HEK293T (cell line): Measurements from ENCODE around the gene HEBP2.

ENCODE experiments used
- ARNT ChIP-seq: fragments of 450-650 bp; IDR thresholded peaks from 2 replicates; pipeline ENCODE4 v1.6.1; 2017; ENCODE audit warnings: mild to moderate bottlenecking
- BHLHE40 ChIP-seq: fragments of 450-650 bp; IDR thresholded peaks from 2 replicates; pipeline ENCODE4 v1.6.1; 2016; ENCODE audit warnings: mild to moderate bottlenecking, moderate library complexity, borderline replicate concordance
- CTBP1 ChIP-seq: fragments of 450-650 bp; IDR thresholded peaks from 2 replicates; pipeline ENCODE4 v1.6.1; 2016; ENCODE audit warnings: borderline replicate concordance
- FOXA1 ChIP-seq: fragments of 450-650 bp; IDR thresholded peaks from 2 replicates; pipeline ENCODE4 v1.6.1; 2016; ENCODE audit warnings: mild to moderate bottlenecking
- FOXK2 ChIP-seq: fragments of 450-650 bp; IDR thresholded peaks from 2 replicates; pipeline ENCODE4 v1.6.1; 2016; ENCODE audit warnings: mild to moderate bottlenecking
- FOXM1 ChIP-seq: fragments of 450-650 bp; IDR thresholded peaks from 2 replicates; pipeline ENCODE4 v1.6.1; 2017; ENCODE audit warnings: mild to moderate bottlenecking, borderline replicate concordance
- HDGF ChIP-seq: fragments of 450-650 bp; IDR thresholded peaks from 2 replicates; pipeline ENCODE4 v1.6.1; 2017; ENCODE audit warnings: antibody characterized with exemption, borderline replicate concordance
- L3MBTL2 ChIP-seq: fragments of 450-650 bp; conservative IDR thresholded peaks from 2 replicates; pipeline ENCODE4 v1.6.1; 2016; ENCODE audit warnings: mild to moderate bottlenecking
- LEF1 ChIP-seq: fragments of 450-650 bp; IDR thresholded peaks from 2 replicates; pipeline ENCODE4 v1.6.1; 2017; ENCODE audit warnings: mild to moderate bottlenecking, borderline replicate concordance
- PKNOX1 ChIP-seq: fragments of 450-650 bp; IDR thresholded peaks from 2 replicates; pipeline ENCODE4 v1.6.1; 2016
- SP1 ChIP-seq: fragments of 450-650 bp; IDR thresholded peaks from 2 replicates; pipeline ENCODE4 v1.6.1; 2017
- SUZ12 ChIP-seq: fragments of 450-650 bp; IDR thresholded peaks from 2 replicates; pipeline ENCODE4 v1.6.1; 2016; ENCODE audit warnings: mild to moderate bottlenecking
- TARDBP ChIP-seq: fragments of 450-650 bp; IDR thresholded peaks from 2 replicates; pipeline ENCODE4 v1.6.1; 2016

GRCh38 chr6:138403324-138403800, 661 bp upstream of the HEBP2 start:
- no peak for TF ChIP-seq FOXK2
- no peak for TF ChIP-seq HDGF
- no peak for TF ChIP-seq ARNT
- TF ChIP-seq CTBP1: no peak
- TF ChIP-seq PKNOX1: no peak
- no peak; the same call in 1 of the 2 replicates for TF ChIP-seq L3MBTL2
- no peak for TF ChIP-seq SP1
- no peak for TF ChIP-seq FOXA1
- no peak for TF ChIP-seq BHLHE40
- no peak for TF ChIP-seq LEF1
- no peak for TF ChIP-seq FOXM1
- TF ChIP-seq SUZ12: no peak
- TF ChIP-seq TARDBP: no peak
